HEK293 (cell line): Measurements from ENCODE around the gene FOXN1.

Experiments
- ZNF324 ChIP-seq: fragments of 450-650 bp; formaldehyde crosslinking; IDR thresholded peaks from 2 replicates; pipeline ENCODE4 v1.5.1; 2016; ENCODE audit warnings: missing biosample characterization, missing genetic modification characterization
- ZNF670 ChIP-seq: fragments of 450-650 bp; formaldehyde crosslinking; IDR thresholded peaks from 2 replicates; pipeline ENCODE4 v1.5.1; 2016; ENCODE audit warnings: missing biosample characterization, missing genetic modification characterization, low read depth
- ZNF768 ChIP-seq: fragments of 450-650 bp; formaldehyde crosslinking; IDR thresholded peaks from 2 replicates; pipeline ENCODE4 v1.5.1; 2018; ENCODE audit warnings: missing biosample characterization, mild to moderate bottlenecking, missing genetic modification characterization
- TF ChIP-seq, protein P1 (sequence below): fragments of 450-650 bp; formaldehyde crosslinking; IDR thresholded peaks from 2 replicates; pipeline ENCODE4 v1.5.1; 2016; ENCODE audit warnings: missing biosample characterization, missing genetic modification characterization
- TF ChIP-seq, protein P2 (sequence below): fragments of 450-650 bp; formaldehyde crosslinking; IDR thresholded peaks from 2 replicates; pipeline ENCODE4 v1.5.1; 2017; ENCODE audit warnings: missing biosample characterization, missing genetic modification characterization

DNA sequence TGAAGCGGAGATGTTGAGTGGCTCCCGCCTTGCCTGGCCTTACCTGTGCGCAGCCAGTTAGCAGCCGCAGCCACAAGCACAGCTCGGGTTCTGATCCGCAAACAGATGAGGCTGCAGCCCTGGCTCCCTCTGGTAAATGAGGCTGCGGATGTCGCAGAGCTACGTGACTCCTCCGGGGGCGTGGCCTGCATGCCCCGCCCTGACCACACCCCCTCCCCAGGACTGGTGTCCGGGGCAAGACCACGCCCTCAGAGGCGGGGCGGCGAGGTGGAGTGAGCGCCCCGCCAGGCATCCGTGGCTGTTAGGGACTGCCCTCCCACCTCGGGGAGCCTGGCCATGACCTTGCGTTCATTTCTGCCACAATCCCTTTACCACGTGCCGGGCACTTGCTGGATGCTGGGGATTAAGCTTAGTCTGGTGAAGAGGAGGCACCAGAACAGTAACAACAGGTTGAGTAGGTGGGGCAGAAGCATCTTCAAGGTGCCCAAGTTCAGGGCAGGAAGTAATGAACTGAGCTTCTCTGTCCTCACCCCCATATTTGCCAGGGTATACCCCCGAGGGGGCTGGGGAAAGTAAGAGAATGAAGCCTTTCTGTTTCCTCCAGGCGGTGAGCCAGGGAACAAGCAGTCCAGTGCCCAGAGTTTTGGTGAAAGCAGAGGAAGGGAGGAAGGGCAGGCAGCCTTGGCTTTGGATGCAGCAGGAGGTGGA lies 70.8 kb downstream of the FOXN1 start, which contains the start of gene ALDOC:
- TF ChIP-seq, protein P1, sequence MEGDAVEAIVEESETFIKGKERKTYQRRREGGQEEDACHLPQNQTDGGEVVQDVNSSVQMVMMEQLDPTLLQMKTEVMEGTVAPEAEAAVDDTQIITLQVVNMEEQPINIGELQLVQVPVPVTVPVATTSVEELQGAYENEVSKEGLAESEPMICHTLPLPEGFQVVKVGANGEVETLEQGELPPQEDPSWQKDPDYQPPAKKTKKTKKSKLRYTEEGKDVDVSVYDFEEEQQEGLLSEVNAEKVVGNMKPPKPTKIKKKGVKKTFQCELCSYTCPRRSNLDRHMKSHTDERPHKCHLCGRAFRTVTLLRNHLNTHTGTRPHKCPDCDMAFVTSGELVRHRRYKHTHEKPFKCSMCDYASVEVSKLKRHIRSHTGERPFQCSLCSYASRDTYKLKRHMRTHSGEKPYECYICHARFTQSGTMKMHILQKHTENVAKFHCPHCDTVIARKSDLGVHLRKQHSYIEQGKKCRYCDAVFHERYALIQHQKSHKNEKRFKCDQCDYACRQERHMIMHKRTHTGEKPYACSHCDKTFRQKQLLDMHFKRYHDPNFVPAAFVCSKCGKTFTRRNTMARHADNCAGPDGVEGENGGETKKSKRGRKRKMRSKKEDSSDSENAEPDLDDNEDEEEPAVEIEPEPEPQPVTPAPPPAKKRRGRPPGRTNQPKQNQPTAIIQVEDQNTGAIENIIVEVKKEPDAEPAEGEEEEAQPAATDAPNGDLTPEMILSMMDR (tag by site-specific recombination), result no peak
- no peak for TF ChIP-seq ZNF670
- no peak for TF ChIP-seq ZNF768 (tag by site-specific recombination)
- TF ChIP-seq, protein P2, sequence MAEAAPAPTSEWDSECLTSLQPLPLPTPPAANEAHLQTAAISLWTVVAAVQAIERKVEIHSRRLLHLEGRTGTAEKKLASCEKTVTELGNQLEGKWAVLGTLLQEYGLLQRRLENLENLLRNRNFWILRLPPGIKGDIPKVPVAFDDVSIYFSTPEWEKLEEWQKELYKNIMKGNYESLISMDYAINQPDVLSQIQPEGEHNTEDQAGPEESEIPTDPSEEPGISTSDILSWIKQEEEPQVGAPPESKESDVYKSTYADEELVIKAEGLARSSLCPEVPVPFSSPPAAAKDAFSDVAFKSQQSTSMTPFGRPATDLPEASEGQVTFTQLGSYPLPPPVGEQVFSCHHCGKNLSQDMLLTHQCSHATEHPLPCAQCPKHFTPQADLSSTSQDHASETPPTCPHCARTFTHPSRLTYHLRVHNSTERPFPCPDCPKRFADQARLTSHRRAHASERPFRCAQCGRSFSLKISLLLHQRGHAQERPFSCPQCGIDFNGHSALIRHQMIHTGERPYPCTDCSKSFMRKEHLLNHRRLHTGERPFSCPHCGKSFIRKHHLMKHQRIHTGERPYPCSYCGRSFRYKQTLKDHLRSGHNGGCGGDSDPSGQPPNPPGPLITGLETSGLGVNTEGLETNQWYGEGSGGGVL (tag by site-specific recombination), result no peak
- TF ChIP-seq ZNF324 (tag by site-specific recombination), result no peak
